Endothelial cell of umbilical vein (primary cell): Measurements from ENCODE around the gene SLC30A4. TPM values are rescaled to one million over a fixed set of nuclear protein-coding genes. Genes with fewer than 3 reads are reported as not detected.

Experiments
- BruUV-seq: library from RNA; stranded (reverse); fragments of 400-500 nt; replicated peaks from 2 replicates; lab custom pipeline; 2021; lab: Mats Ljungman, UMichigan
- CTCF ChIA-PET: fragments of 300-600, 350-600 bp; sonication (Branson Sonifier 250); formaldehyde crosslinking; loops from one replicate; lab custom pipeline; 2021; ENCODE audit warnings: antibody characterized with exemption, inconsistent platforms; lab: Charles Lee
- POLR2A ChIA-PET: fragments of 300-600, 350-600 bp; sonication (Branson Sonifier 250); formaldehyde crosslinking; loops from one replicate; lab custom pipeline; 2021; ENCODE audit warnings: antibody characterized with exemption, inconsistent platforms; lab: Charles Lee
- DNase-seq: peaks from one replicate; pipeline ENCODE4 v3.0.0-alpha.2; 2011; ENCODE audit warnings: low read depth, low spot score
- FAIRE-seq: peaks from 2 replicates; lab custom pipeline; 2011; peaks lifted over from hg19 to GRCh38; lab: Jason Lieb, UNC
- H2AFZ ChIP-seq: 2 replicates; pipeline ENCODE4 v1.6.0; 2012; ENCODE audit warnings: low read depth, low read length, control low read depth, inconsistent platforms
- H3K27ac ChIP-seq: 2 replicates; pipeline ENCODE4 v1.5.1; 2011; ENCODE audit warnings: low read depth, mild to moderate bottlenecking, control low read depth, low read length, moderate library complexity; ENCODE audit not compliant: insufficient read depth
- H3K27me3 ChIP-seq, 2 experiments: 2 replicates each; pipeline versions ENCODE4 v1.6.0 to v1.6.1; 2011; ENCODE audit warnings: low read length in 2 of 2, mixed read lengths in 1 of 2; ENCODE audit not compliant: control insufficient read depth in 2 of 2, insufficient read depth in 2 of 2
- H3K36me3 ChIP-seq, 2 experiments: 2 replicates in 1 of 2; 3 replicates in 1 of 2; pipeline ENCODE4 v1.5.1; 2011; ENCODE audit warnings: low read length in 2 of 2, mild to moderate bottlenecking in 1 of 2, moderate library complexity in 1 of 2; ENCODE audit not compliant: control insufficient read depth in 2 of 2, insufficient read depth in 2 of 2; ENCODE audit errors: extremely low read depth in 1 of 2
- H3K4me1 ChIP-seq: 3 replicates; pipeline ENCODE4 v1.5.1; 2011; ENCODE audit warnings: mild to moderate bottlenecking, low read length; ENCODE audit not compliant: control insufficient read depth, insufficient read depth; ENCODE audit errors: extremely low read depth
- H3K4me2 ChIP-seq: 2 replicates; pipeline ENCODE4 v1.6.1; 2011; ENCODE audit warnings: low read length, control low read depth, mixed read lengths; ENCODE audit not compliant: insufficient read depth
- H3K4me3 ChIP-seq, 3 experiments: fragments of 200-600 bp in 1 of 3; sonication (generic), shearing (Covaris generic) in 1 of 3; replicated peaks in 1 of 3; 2 replicates each; pipeline ENCODE4 v1.5.1; 2011 to 2016; ENCODE audit warnings: control low read depth in 3 of 3, low read length in 3 of 3, mild to moderate bottlenecking in 2 of 3, inconsistent platforms in 1 of 3, low read depth in 1 of 3, moderate library complexity in 1 of 3; ENCODE audit not compliant: insufficient read depth in 1 of 3
- H3K79me2 ChIP-seq: 2 replicates; pipeline ENCODE4 v1.6.0; 2012; ENCODE audit warnings: low read length, inconsistent platforms; ENCODE audit not compliant: control insufficient read depth, insufficient read depth
- H3K9ac ChIP-seq: replicated peaks from 2 replicates; pipeline ENCODE3; 2011; ENCODE audit warnings: low read length, control low read depth; ENCODE audit not compliant: insufficient read depth; ENCODE audit errors: extremely low read depth
- H3K9me1 ChIP-seq: replicated peaks from 3 replicates; pipeline ENCODE4 v1.6.0; 2011; ENCODE audit warnings: mild to moderate bottlenecking, low read length; ENCODE audit not compliant: control insufficient read depth, insufficient read depth; ENCODE audit errors: extremely low read depth
- H3K9me3 ChIP-seq: replicated peaks from 2 replicates; pipeline ENCODE4 v1.5.1; 2012; ENCODE audit warnings: low read length, inconsistent platforms; ENCODE audit not compliant: control insufficient read depth, insufficient read depth
- H4K20me1 ChIP-seq: replicated peaks from 2 replicates; pipeline ENCODE3; 2011; ENCODE audit warnings: mild to moderate bottlenecking, low read length; ENCODE audit not compliant: control insufficient read depth, insufficient read depth; ENCODE audit errors: extremely low read depth
- EZH2 ChIP-seq: IDR thresholded peaks from 2 replicates; pipeline ENCODE4 v1.6.1; 2012; ENCODE audit warnings: borderline replicate concordance, low read depth, mild to moderate bottlenecking, moderate library complexity, low read length, inconsistent platforms; ENCODE audit not compliant: severe bottlenecking
- FOS ChIP-seq: IDR thresholded peaks from 2 replicates; pipeline ENCODE4 v1.6.1; 2011; ENCODE audit warnings: mild to moderate bottlenecking, low read length, moderate library complexity, borderline replicate concordance; ENCODE audit not compliant: insufficient read depth
- GATA2 ChIP-seq: IDR thresholded peaks from 2 replicates; pipeline ENCODE4 v1.7.0; 2011; ENCODE audit warnings: low read depth, mild to moderate bottlenecking, moderate library complexity, mixed read lengths, low read length; ENCODE audit not compliant: insufficient read length, insufficient read depth
- JUN ChIP-seq: IDR thresholded peaks from 2 replicates; pipeline ENCODE4 v1.6.1; 2011; ENCODE audit warnings: borderline replicate concordance, low read depth; ENCODE audit not compliant: insufficient read length, insufficient read depth
- MYC ChIP-seq: IDR thresholded peaks from one replicate; pipeline ENCODE4 v1.6.1; 2011; ENCODE audit warnings: mild to moderate bottlenecking, low read depth, low read length
- POLR2A ChIP-seq: IDR thresholded peaks from 2 replicates; pipeline ENCODE4 v1.6.1; 2012; ENCODE audit warnings: low read depth, mild to moderate bottlenecking, control low read depth, low read length
- POLR2AphosphoS5 ChIP-seq: IDR thresholded peaks from 2 replicates; pipeline ENCODE4 v1.6.1; 2012; ENCODE audit warnings: low read depth, mild to moderate bottlenecking, control low read depth, low read length, moderate library complexity; ENCODE audit not compliant: insufficient read depth
- dilution Hi-C: fragments of 300-500 bp; cut with MboI; formaldehyde crosslinking; loops from one replicate; pipeline ENCODE4 v1.15.0; 2019; ENCODE audit warnings: low sequenced_read_pairs; ENCODE audit not compliant: extremely low pct_ligation_motif_present
- intact Hi-C: fragments of 100-400 bp; cut with micrococcal nuclease; formaldehyde crosslinking; loops from one replicate; pipeline ENCODE4 v1.10.0; 2022
- polyA plus RNA-seq, 4 experiments: library from polyadenylated mRNA; depleted of rRNA in 3 of 4; stranded (reverse) in 3 of 4; unstranded in 1 of 4; fragments of >200 nt; gene quantifications; 2 replicates each; pipeline versions ENCODE4 v1.2.1 to v1.2.3, GENCODE V29; 2011 to 2012; ENCODE audit warnings: missing spikeins in 1 of 4
- total RNA-seq: library from RNA; stranded (reverse); gene quantifications from 2 replicates; pipeline ENCODE4 v1.2.3, GENCODE V29; 2021
- TF ChIP-seq, protein P1 (sequence below): IDR thresholded peaks from 2 replicates; pipeline ENCODE4 v1.6.1; 2011; ENCODE audit not compliant: insufficient read depth, insufficient read length
- TF ChIP-seq, protein P2 (sequence below), 2 donors: IDR thresholded peaks; 1 replicate in 1 of 2; 2 replicates in 1 of 2; pipeline ENCODE4 v1.5.1; 2011; ENCODE audit warnings: low read length in 2 of 2, mild to moderate bottlenecking in 2 of 2, moderate library complexity in 2 of 2, control low read depth in 1 of 2, inconsistent platforms in 1 of 2, low read depth in 1 of 2; ENCODE audit not compliant: insufficient read depth in 1 of 2; ENCODE audit errors: extremely low read depth in 1 of 2

The SLC30A4 gene
- total and polyA plus RNA-seq, 2 donors (not counting 3 experiments of a cell fraction or from before 2014, with no cell fraction given) = 2.7 to 3.9 TPM

DNA sequence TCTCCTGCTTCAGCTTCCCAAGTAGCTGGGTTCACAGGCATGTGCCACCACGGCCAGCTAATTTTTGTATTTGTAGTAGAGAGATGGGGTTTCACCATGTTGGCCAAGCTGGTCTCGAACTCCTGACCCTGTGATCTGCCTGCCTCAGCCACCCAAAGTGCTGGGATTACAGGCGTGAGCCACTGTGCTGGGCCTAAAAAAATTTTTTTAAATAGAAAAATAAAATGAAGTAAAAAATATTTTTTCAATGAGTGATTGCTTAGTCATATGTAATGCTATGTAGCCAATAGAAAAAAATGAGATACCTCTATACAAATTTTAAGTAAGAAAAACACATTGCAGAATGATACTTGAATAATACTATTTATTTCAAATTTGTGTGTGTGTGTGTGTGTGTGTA lies 27.9 kb upstream of the SLC30A4 start:
- Histone ChIP-seq H3K9ac (no peak overlapping the region), H3K9me3 (no peaks in the 10 kb centered on the region), H3K79me2 (no peaks in the 10 kb centered on the region), H4K20me1 (no peaks in the 10 kb centered on the region), H3K36me3 (no peaks in the 10 kb centered on the region), H3K4me3 (no peak overlapping the region), H3K4me1 (no peaks in the 10 kb centered on the region), H2AFZ (no peak overlapping the region), H3K27me3 (peaks cover 1 to 3% of the 10 kb centered on the region in 2 experiments), H3K4me2 (no peak overlapping the region), H3K27ac (no peak overlapping the region), H3K9me1 (no peaks in the 10 kb centered on the region)
- TF ChIP-seq POLR2AphosphoS5 (no peak), JUN (no peak), MYC (no peak), EZH2 (no peak), FOS (no peak), POLR2A (no peak), GATA2 (no peak)
- TF ChIP-seq, protein P1, sequence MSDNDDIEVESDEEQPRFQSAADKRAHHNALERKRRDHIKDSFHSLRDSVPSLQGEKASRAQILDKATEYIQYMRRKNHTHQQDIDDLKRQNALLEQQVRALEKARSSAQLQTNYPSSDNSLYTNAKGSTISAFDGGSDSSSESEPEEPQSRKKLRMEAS = no peak
- TF ChIP-seq, protein P2, sequence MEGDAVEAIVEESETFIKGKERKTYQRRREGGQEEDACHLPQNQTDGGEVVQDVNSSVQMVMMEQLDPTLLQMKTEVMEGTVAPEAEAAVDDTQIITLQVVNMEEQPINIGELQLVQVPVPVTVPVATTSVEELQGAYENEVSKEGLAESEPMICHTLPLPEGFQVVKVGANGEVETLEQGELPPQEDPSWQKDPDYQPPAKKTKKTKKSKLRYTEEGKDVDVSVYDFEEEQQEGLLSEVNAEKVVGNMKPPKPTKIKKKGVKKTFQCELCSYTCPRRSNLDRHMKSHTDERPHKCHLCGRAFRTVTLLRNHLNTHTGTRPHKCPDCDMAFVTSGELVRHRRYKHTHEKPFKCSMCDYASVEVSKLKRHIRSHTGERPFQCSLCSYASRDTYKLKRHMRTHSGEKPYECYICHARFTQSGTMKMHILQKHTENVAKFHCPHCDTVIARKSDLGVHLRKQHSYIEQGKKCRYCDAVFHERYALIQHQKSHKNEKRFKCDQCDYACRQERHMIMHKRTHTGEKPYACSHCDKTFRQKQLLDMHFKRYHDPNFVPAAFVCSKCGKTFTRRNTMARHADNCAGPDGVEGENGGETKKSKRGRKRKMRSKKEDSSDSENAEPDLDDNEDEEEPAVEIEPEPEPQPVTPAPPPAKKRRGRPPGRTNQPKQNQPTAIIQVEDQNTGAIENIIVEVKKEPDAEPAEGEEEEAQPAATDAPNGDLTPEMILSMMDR (IDR thresholded peaks at IDR 0.05; ENCODE audit: extremely low read depth in 1 of 2, insufficient read depth in 1 of 2, low read depth in 1 of 2, low read length in 2 of 2) = no peak
- DNase-seq = no peak
- POLR2A ChIA-PET = no interaction called here
- CTCF ChIA-PET = interaction anchor here (1.1 to 1.4 kb wide), 2 partner anchors 36 to 63 kb away, joined by 3 read pairs; partner anchors contain the start of gene BLOC1S6
- intact Hi-C loops (no loop called here), dilution Hi-C loops (no loop called here)
- no TSS peak for BruUV-seq
- FAIRE-seq = no peak
